ENCODE results near the gene MYCBPAP.

GRCh38 chr17:50517504-50518383, 9.5 kb downstream of the MYCBPAP start:
- TF ChIP-seq MAX (IDR thresholded peaks at IDR 0.05) (no peak), POLR2A (IDR thresholded peaks at IDR 0.05; ENCODE audit: low read length) (no peak)

All from A549 (cell line).